NCI-H146 (cell line): ENCODE measurements around the gene ULK1.

ENCODE experiments used
- DNase-seq: peaks from one replicate; lab custom pipeline; 2025; lab: John Stamatoyannopoulos, UW

Gene ULK1

DNA sequence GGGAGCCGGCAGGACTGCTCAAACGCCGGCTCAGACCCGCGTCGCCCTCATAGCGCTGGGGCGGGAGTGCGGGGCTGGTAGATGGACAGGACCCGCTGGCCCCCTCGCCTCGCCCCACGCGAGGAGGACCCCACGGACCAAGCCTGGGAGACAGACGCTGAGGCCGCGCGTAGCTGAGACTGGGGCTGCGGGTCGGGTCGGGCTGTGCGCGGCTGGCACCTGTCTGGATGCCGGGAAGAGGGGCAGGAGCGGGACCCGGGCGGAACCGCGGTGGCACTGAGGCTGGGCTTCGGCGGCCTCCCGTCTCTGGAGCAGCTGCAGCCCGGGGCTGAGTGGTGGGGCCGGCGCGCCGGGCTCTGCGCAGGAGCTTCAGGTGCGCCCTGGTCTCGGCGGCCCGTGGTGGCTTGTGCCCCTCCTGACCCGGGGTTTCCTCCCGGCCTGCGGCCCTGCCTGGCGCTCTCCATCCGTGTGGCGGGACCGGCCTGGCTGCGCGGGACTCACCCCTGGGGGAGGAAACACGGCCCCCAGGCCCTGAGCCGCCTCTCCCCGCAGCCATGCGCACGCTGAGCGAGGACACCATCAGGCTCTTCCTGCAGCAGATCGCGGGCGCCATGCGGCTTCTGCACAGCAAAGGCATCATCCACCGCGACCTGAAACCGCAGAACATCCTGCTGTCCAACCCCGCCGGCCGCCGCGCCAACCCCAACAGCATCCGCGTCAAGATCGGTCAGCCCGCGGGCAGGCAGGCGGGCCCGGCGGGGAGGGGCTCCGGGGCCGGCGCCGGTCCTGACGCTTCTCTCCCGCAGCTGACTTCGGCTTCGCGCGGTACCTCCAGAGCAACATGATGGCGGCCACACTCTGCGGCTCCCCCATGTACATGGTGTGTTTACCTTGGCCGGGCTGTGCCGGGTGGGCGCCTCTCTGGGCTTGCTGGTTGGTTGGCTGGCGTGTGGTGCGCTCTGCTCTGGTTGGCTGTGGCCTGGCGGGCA is 14.0 kb downstream of the ULK1 start:
- no peak for DNase-seq

DNA sequence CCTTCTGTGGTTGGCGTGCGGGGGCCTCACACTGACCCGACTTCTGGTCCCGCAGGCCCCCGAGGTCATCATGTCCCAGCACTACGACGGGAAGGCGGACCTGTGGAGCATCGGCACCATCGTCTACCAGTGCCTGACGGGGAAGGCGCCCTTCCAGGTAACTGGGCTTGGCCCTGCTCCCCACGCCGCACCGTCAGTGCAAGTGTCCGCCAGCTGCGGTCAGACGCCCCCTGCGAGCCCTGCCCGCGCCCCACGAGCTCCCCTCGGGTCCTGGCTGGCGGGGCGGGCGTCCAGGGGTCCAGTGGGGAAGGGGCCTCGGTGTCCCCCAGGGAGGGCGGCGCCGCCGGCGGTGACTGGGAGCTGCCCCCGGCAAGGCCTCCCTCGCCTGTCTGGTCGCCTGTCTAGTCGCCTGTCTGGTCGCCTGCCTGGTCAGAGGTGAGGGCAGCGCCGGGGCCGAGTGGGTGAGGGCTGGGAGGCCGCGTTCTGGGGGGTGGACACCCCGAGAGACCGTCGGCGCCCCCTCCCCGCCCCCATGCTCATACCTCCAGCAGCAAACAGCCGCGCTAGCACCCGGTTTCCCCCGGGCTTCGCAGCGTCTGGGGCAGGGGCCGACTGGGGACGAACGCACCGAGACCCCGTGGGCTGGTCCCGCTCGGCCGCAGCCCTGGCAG is 14.8 kb downstream of the ULK1 start:
- DNase-seq, result no peak

DNA sequence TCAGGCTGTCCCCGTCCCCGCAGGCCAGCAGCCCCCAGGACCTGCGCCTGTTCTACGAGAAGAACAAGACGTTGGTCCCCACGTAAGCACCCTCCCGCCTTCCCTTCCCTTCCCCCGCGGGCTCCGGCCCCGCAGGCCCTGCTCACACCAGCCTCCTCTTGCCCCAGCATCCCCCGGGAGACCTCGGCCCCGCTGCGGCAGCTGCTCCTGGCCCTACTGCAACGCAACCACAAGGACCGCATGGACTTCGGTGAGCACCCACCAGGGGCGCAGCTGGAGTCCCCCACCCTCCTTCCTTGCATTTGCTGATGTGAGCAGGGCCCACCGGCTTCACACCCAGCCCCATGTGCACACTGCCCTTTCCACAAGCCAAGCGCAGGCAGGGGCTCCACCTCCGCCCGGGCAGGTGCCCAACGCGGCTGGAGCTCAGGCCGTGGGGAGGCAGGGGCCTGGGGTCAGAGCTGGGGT is 15.4 kb downstream of the ULK1 start:
- DNase-seq, result no peak

DNA sequence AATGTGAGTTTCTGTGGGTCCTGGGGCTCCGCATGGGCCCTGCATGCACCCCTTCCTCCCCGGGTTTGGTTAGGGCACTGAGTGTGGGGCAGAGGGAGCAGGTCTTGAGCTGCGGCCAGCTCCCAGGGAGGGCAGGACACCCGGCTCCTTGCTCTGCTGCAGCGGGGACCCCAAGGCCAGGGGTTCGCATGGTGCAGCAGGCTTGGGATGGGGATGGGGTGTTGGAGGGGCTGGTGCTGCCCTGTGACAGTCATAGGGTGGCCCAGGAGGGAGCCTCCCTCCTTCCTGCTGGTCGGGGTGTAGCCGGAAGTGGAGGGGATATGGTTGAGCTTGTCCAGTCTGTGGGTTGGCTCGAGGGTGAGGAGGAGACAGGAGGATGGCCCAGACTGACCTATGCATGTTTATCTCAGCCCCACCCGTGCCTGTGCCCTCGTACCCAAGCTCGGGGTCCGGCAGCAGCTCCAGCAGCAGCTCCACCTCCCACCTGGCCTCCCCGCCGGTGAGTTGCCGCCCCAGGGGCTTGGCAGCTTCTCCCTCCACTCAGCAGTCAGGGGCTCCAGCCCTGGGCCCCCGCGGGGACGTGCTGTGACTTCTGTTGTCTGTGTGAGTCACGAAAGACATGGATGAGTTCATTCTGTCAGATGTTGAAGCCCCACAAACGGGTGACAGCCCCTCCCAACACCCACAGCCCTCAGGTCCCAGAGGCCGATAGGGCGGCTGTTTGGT is 16.0 kb downstream of the ULK1 start:
- DNase-seq, result no peak

DNA sequence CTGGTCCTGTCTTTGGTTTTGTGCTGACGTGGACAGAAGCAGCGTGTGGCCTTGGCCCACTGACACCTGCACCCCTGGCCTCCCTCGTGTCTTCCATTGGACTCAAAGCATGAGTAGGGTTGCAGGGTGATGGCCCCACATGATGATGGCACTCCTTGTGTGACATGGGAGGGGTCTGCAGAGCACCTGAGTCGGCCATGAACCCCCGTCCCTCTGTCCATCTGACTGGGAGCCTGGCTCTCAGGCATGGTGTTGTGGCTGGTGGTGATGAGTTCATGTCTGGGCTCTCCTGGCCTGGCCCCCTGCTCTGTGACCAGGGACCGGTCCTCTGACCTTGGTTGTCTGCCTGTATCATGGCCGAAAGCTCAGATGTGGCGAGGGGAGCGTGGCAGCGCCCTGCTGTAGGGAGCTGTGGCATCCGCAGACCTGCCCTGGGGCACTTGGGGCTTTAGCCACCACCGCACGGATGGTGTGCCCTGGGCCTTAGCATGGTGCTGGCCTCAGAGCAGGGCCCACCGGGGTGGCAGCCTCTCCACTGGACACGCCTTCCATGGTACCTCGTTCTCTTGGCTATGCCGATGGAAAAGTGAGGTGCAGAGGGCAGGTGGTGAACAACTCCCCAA is 16.7 kb downstream of the ULK1 start:
- DNase-seq, result no peak

DNA sequence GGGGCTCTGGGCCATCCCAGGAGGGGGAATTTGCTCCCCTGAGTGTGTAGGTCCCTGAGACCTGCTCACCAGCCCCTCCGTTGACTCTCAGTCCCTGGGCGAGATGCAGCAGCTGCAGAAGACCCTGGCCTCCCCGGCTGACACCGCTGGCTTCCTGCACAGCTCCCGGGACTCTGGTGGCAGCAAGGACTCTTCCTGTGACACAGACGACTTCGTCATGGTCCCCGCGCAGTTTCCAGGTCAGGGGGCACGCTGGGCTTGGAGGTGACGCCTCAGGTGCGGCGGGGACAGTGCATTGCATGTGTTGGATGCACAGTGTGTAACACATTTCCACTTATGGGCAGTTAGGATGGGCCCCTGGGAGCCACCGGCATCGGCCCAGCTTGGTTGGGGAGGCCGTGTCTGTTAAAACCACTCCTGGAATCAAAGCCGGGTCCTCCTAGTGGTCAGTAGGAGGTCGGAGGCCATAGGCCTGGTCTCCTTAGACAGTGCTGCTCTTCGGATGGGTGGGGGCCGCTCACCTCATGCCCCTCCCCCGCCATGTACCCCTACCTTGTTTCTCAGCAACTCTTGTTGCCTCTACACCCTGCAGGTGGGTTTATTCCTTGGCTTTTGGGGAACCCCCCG is 17.5 kb downstream of the ULK1 start:
- no peak for DNase-seq

DNA sequence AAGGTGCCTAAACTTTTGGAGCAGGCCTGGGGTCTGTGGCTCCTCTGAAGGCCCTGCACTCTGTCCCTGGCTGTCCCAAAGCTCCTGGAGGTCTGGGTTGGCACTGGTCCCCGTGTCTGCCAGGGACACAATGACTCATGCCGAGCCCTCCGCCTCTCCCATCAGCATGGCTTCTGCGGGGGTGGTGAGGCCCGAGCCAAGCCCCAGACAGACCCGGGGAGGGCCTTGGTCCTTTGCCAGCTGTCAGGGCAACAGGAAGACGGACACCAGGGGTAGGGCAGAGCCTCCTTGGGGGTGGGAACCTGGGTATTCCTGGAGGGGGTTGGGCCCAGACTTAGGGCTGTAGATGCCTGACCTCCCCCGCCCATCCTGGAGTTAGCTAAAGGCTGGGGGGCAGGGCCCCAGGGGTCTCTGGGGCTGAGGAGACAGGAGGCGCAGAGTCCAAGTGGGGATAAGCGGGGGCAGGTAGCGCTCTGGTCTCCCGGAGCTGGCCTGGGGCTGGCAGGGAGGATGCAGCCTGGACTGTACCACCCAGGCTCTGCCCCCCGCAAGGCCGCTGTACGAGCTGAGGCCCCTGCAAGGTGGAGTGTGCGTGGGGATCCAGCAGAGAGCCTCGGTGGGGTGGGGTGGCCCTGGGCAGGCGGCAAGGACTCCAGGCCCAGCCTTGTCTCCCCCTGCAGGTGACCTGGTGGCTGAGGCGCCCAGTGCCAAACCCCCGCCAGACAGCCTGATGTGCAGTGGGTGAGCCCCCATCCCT is 18.3 kb downstream of the ULK1 start:
- DNase-seq, result no peak

DNA sequence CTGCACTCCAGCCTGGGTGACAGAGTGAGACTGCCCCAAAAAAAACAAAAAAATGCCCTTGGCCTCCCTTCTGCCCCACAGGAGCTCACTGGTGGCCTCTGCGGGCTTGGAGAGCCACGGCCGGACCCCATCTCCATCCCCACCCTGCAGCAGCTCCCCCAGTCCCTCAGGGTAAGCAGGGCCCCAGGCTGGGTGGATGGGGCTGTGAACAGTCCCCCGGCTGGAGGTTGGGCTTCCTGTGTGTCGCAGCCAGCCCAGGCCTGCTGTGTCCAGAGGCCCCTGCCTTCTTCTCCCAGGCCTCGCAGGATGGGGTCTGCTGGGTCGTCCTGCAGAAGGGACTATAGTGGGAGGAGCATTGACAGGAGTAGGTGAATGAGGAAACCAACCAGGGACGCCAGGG is 19.2 kb downstream of the ULK1 start:
- DNase-seq, result no peak

DNA sequence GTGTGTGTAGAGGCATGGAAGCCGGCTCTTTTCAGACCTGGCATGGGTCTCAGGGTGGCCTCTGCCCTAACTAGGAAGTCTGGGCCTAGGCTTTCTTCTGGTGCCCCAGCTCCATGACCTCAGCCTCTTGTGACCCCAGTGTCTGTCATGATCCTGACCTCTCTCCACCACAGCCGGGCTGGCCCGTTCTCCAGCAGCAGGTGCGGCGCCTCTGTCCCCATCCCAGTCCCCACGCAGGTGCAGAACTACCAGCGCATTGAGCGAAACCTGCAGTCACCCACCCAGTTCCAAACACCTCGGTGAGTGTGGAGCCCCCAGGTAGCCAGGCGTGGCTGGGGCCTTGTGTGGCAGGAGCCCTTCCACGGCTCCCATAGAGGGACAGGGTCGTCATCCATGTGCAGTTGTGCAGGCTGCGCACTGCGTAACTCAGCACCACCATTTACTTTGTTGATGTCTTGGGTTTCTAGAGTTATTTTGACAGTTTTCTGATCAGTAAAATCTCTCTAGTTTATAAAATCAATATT is 19.8 kb downstream of the ULK1 start:
- DNase-seq, result no peak

DNA sequence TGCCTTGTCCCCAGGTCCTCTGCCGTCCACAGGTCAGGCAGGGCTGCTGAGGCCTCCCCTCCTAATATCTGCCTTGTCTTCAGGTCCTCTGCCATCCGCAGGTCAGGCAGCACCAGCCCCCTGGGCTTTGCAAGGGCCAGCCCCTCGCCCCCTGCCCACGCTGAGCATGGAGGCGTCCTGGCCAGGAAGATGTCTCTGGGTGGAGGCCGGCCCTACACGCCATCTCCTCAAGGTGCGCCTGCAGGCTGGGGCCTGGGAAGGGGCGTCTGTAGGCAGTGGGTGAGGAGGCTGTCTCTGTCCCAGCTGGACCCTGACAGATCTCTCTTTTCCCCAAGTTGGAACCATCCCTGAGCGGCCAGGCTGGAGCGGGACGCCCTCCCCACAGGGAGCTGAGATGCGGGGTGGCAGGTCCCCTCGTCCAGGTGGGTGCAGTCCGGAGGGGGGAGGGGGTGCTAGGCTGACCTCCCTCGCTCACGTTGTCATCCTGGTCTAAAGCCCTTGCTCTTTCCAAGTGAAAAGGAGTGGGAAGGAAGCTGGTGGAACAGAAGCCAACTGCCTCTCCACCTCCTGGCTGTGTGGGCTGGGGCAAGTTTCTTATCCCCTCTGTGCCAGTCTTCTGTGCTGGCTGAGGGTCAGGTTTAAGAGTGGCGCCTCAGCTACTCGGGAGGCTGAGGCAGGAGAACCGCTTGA is 20.7 kb downstream of the ULK1 start:
- DNase-seq, result no peak

DNA sequence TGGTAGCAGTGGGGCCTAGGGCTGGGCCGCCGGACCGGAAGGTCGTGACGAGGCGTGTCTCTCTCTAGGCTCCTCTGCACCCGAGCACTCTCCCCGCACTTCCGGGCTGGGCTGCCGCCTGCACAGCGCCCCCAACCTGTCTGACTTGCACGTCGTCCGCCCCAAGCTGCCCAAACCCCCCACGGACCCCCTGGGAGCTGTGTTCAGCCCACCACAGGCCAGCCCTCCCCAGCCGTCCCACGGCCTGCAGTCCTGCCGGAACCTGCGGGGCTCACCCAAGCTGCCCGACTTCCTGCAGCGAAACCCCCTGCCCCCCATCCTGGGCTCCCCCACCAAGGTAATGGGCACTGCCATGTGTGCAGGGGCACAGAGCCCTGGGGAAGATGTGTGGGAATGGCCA is 21.4 kb downstream of the ULK1 start:
- DNase-seq, result no peak

DNA sequence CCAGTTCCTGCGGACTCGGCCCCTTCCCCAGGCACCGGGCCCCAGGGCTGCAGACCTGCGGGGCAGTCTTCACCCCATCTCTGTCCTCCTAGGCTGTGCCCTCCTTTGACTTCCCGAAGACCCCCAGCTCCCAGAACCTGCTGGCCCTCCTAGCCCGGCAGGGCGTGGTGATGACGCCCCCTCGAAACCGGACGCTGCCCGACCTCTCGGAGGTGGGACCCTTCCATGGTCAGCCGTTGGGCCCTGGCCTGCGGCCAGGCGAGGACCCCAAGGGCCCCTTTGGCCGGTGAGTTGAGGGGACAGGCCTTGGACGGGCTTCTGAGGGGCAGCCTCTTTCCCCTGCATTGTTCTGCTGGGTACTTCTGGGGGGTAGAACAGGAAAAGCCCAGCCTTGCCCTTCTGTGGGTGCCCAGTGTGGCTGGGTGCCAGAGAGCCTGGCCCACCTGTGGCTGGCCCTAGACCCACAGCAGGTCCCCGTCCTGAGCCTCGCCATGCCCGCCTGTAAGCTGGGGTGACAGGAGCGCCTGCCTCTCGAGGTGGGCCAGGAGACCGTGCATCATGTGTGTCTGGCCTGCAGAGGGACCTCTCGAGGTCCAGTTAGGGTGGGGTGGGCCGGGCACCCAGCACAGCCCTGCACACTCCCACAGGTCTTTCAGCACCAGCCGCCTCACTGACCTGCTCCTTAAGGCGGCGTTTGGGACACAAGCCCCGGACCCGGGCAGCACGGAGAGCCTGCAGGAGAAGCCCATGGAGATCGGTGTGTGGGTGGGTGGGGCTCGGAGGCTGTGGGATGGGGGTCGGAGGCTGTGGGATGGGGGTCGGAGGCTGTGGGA is 22.1 kb downstream of the ULK1 start:
- no peak for DNase-seq

DNA sequence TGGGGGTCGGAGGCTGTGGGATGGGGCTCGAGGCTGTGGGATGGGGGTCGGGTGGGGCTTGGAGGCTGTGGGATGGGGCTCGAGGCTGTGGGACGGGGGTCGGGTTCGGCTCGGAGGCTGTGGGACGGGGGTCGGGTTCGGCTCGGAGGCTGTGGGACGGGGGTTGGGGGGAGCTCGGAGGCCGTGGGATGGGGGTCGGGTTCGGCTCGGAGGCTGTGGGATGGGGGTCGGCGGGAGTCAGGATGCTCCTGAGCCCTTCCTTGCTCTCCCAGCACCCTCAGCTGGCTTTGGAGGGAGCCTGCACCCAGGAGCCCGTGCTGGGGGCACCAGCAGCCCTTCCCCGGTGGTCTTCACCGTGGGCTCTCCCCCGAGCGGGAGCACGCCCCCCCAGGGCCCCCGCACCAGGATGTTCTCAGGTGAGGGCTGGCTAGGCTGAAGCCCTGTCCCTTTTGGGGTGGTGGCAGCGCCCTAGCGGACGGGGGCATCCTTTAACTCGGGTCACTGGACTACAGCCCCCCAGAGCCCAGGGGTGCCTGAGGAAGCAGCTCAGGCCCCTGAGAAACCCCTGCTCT is 22.8 kb downstream of the ULK1 start:
- DNase-seq, result no peak

DNA sequence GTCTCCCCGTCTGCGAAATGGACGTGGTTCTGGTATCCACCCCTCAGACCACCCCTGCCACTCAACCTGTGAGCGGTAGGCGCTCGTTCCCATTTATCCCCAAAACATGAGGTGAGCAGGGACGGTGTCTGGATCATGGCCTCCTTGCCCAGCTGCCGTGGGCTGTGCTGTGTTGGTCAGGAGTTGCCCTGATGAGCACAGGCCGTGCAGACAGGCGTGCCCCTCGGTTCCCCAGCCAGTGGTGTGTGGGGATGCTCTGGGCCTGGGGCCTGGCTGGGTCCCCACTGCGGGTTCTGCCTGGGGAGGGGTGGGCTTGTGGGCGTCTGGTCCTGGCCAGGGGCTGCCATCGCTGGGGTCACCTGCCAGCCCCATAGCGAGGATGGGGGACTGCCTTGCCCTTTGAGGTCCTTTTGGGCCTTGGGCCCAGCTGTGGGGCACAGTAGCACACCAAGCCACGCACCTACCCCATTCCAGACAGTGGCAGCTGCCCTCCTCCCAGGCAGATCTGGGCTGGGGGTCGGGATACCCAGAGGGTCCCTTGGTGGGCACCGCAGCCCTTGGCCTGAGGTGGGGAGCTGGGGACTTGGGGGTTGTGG is 23.4 kb downstream of the ULK1 start:
- DNase-seq, result no peak

DNA sequence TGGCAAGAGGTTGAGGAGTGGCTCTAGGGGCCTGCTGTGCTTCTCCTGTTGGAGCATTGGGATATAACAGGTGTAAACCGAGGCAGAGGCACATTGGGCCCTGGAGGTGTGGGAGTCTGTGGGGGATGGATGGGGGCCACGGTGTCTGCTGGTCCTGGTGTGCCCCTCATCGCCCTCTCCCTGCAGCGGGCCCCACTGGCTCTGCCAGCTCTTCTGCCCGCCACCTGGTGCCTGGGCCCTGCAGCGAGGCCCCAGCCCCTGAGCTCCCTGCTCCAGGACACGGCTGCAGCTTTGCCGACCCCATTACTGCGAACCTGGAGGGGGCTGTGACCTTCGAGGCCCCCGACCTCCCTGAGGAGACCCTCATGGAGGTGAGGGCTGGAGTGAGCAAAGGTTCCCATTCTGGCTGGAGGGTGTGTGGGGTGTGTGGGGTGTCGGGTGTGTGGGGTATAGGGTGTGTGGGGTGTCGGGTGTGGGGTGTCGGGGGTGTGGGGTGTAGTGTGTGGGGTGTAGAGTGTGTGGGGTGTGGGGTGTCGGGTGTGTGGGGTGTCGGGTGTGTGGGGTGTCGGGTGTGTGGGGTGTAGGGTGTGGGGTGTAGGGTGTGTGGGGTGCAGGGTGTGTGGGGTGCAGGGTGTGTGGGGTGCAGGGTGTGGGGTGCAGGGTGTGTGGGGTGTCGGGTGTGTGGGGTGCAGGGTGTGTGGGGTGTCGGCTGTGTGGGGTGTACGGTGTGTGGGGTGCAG is 24.1 kb downstream of the ULK1 start:
- DNase-seq, result no peak

DNA sequence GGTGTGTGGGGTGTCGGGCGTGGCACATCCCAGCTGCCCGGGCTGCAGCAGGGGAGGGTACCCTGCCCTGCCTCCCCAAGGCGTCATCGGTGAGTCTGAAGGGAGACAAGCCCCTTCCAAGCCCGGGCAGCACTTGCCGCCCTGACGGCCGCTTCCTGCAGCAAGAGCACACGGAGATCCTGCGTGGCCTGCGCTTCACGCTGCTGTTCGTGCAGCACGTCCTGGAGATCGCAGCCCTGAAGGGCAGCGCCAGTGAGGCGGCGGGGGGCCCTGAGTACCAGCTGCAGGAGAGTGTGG is 24.6 kb downstream of the ULK1 start:
- no peak for DNase-seq

DNA sequence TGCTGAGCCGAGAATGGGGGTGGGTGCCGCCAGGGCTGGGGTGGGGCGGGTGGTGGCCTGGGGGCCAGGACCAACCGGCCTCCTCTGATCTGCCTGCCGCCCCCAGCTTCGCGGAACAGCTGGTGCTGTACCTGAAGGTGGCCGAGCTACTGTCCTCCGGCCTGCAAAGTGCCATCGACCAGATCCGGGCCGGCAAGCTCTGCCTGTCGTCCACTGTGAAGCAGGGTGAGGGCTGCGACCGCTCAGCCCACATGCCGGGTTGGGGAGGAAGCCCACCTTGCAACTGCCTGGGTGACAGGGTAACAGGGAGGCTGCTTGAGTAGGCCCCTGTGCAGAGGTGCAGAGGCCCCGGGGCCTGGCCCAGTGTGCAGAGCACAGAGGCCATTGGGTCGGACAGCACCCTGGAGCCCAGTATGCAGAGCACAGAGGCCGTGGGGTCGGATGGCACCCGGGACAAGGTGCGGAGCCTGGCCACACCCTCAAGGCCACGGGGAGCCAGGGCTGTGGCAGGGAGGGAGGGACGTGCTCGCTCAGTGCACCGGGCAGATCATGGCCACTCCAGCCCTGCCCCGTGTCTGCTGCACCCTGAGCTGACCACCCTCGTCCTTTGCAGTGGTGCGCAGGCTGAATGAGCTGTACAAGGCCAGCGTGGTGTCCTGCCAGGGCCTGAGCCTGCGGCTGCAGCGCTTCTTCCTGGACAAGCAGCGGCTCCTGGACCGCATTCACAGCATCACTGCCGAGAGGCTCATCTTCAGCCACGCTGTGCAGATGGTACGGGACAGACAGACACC is 25.1 kb downstream of the ULK1 start:
- DNase-seq, result no peak
